GM19025 (cell line): Measurements from ENCODE around the gene USP3.
"Not testable (repeated sequence)": the region's sequence is repeated elsewhere in the genome, so short reads cannot be mapped to it uniquely, and the experiment has no call there.

ENCODE experiments used
- ATAC-seq: cut with Tn5 transposase; IDR thresholded peaks from one replicate; pipeline ENCODE4 v1.9.1; 2021; ENCODE audit warnings: mild to moderate bottlenecking, low read depth, moderate library complexity; ENCODE audit not compliant: unreplicated experiment

Gene USP3

GRCh38 chr15:63475707-63476106 is 28.7 kb upstream of the USP3 start:
- ATAC-seq = no peak

- ATAC-seq = no peak
These were observed 28.2 kb upstream of the USP3 start for GRCh38 chr15:63476229-63476632.

GRCh38 chr15:63478243-63478642 is 26.1 kb upstream of the USP3 start:
- ATAC-seq = no peak

- ATAC-seq = no peak
These were observed 24.0 kb upstream of the USP3 start for GRCh38 chr15:63480441-63480821.

- ATAC-seq = no peak
These were observed 23.1 kb upstream of the USP3 start for GRCh38 chr15:63481105-63481810.

GRCh38 chr15:63482874-63483323 is 21.5 kb upstream of the USP3 start:
- no peak for ATAC-seq

GRCh38 chr15:63483521-63484371 is 20.6 kb upstream of the USP3 start:
- no peak for ATAC-seq

- no peak for ATAC-seq
These were observed 19.8 kb upstream of the USP3 start for GRCh38 chr15:63484433-63485186.

GRCh38 chr15:63487076-63487757 is 17.2 kb upstream of the USP3 start:
- ATAC-seq = no peak

GRCh38 chr15:63487758-63488397 is 16.5 kb upstream of the USP3 start:
- not testable (repeated sequence) for ATAC-seq

GRCh38 chr15:63488398-63488960 is 15.9 kb upstream of the USP3 start:
- no peak for ATAC-seq

GRCh38 chr15:63489352-63489751 is 15.0 kb upstream of the USP3 start:
- no peak for ATAC-seq

GRCh38 chr15:63490345-63491034 is 13.9 kb upstream of the USP3 start:
- ATAC-seq = no peak

- no peak for ATAC-seq
These were observed 13.1 kb upstream of the USP3 start for GRCh38 chr15:63491116-63491827.

- no peak for ATAC-seq
These were observed 12.4 kb upstream of the USP3 start for GRCh38 chr15:63491979-63492378.

- ATAC-seq = no peak
These were observed 11.8 kb upstream of the USP3 start for GRCh38 chr15:63492541-63493077.

- ATAC-seq = no peak
These were observed 11.0 kb upstream of the USP3 start for GRCh38 chr15:63493436-63493835.

GRCh38 chr15:63494408-63494807 is 10.0 kb upstream of the USP3 start:
- no peak for ATAC-seq
